ENCODE data around the gene TTC22. TPM values are rescaled to one million over a fixed set of nuclear protein-coding genes. Genes with fewer than 3 reads are reported as not detected.

The TTC22 gene
- total and polyA plus RNA-seq, 2 of the 4 experiments (the other 2 are of a cell fraction): not detected

- Histone ChIP-seq H2AFZ (replicated peaks; ENCODE audit: low read length, poor library complexity) (no peak overlapping the region), H3K4me2 (ENCODE audit: low read depth, low read length) (no peak overlapping the region), H2AK5ac (ENCODE audit: low read depth, low read length) (no peak overlapping the region), H3K9me3 (ENCODE audit: control insufficient read depth, insufficient read depth, low read length) (no peaks in the 10 kb centered on the region), H4K91ac (ENCODE audit: insufficient read depth, low read depth, low read length) (no peak overlapping the region), H4K8ac (ENCODE audit: low read depth in 2 of 2, low read length in 2 of 2) (no peak overlapping the region), H3K79me1 (ENCODE audit: low read depth in 1 of 2, low read length in 2 of 2) (peaks cover 10 to 12% of the 10 kb centered on the region in 2 experiments; a peak in 3 of 4 replicates), H4K20me1 (ENCODE audit: insufficient read depth, low read length) (no peaks in the 10 kb centered on the region), H2BK5ac (ENCODE audit: low read depth, low read length, poor library complexity, severe bottlenecking) (no peak overlapping the region), H3K4me1 (ENCODE audit: control insufficient read depth, insufficient read depth, low read length) (no peaks in the 10 kb centered on the region), H3K27me3 (ENCODE audit: control insufficient read depth, insufficient read depth, low read length) (peaks cover 4% of the 10 kb centered on the region; the same call in 1 of the 2 replicates), H3K23ac (ENCODE audit: low read depth, low read length) (no peak overlapping the region), H3K4me3 (ENCODE audit: insufficient read depth, low read depth, low read length) (no peak overlapping the region), H3K9ac (ENCODE audit: low read depth, low read length) (no peak overlapping the region), H3K14ac (replicated peaks; ENCODE audit: low read depth, low read length) (no peak overlapping the region), H3K36me3 (ENCODE audit: control insufficient read depth, insufficient read depth, low read length) (no peaks in the 10 kb centered on the region), H2BK120ac (ENCODE audit: low read depth, low read length) (no peak overlapping the region), H4K5ac (ENCODE audit: low read depth, low read length) (no peak overlapping the region), H2BK15ac (ENCODE audit: low read depth, low read length) (no peak overlapping the region), H3K4ac (ENCODE audit: low read depth, low read length) (no peak overlapping the region), H2BK20ac (ENCODE audit: low read depth, low read length) (no peak overlapping the region), H3K18ac (ENCODE audit: low read depth, low read length) (no peak overlapping the region), H3K9me1 (ENCODE audit: insufficient read depth, low read length) (no peaks in the 10 kb centered on the region), H2AK9ac (replicated peaks; ENCODE audit: low read depth, low read length, poor library complexity) (no peak overlapping the region), H3K56ac (ENCODE audit: extremely low read depth, insufficient read depth, low read length) (no peak overlapping the region), H3K27ac (ENCODE audit: insufficient read depth, low read length) (no peak overlapping the region)
- dilution Hi-C loops (cut with HindIII; ENCODE audit: low sequenced_read_pairs, unreplicated experiment) (no loop called here), in situ Hi-C loops (cut with MboI; ENCODE audit: low sequenced_read_pairs) (no loop called here), intact Hi-C loops (cut with micrococcal nuclease) (no loop called here)
- no CpG with 5 or more reads among the region's 5 CpGs for WGBS, 2 experiments (ENCODE audit: extremely low coverage in 2 of 2, insufficient read length in 1 of 2)
- POLR2A ChIA-PET (ENCODE audit: unreplicated experiment): no interaction called here
- ATAC-seq (ENCODE audit: low read depth) (no peak), DNase-seq (peak; percentile 13)
- TF ChIP-seq RAD21 (IDR thresholded peaks at IDR 0.05; ENCODE audit: low read length) (no peak), CHD1 (IDR thresholded peaks at IDR 0.05; ENCODE audit: low read depth, low read length) (no peak), USF2 (IDR thresholded peaks at IDR 0.05; ENCODE audit: low read depth, low read length) (no peak), BHLHE40 (IDR thresholded peaks at IDR 0.05; ENCODE audit: low read depth, low read length) (no peak), MAZ (IDR thresholded peaks at IDR 0.05; ENCODE audit: borderline replicate concordance, low read depth, low read length) (no peak), ELK1 (IDR thresholded peaks at IDR 0.05; ENCODE audit: borderline replicate concordance, low read depth, low read length) (no peak)
- CTCF ChIA-PET: no interaction called here
- no TSS peak for BruUV-seq (replicated peaks)
These were observed 33.0 kb downstream of the TTC22 start for GRCh38 chr1:54768093-54768492.

Measured in IMR-90 (cell line).